Measurements from ENCODE around the gene UBE2S. TPM values are rescaled to one million over a fixed set of nuclear protein-coding genes. Genes with fewer than 3 reads are reported as not detected.

The UBE2S gene
- total and polyA plus RNA-seq, 2 of the 8 experiments (the other 6 are each of a cell fraction or from before 2014, with no cell fraction given), result 398 to 530 TPM

DNA sequence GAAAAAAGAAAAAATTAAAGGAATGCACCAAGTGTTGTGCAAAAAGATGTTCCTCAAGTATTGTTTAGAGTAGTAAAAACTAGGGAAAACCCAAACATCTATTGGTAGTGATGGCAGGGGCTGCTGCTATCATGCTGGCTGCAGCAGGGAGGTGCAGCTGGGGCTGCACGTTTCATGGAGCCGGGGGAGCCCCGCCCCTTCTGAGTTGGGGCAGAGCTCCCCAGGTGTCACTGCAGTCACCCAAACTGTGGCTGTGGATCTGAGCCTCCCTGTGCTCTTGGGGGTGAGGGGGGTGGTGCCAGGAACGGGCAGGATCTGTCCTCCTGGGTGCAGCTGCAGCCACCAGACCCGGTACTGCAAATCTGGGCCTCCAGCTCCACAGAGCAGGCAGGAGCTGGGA is 11.5 kb upstream of the UBE2S start:
- ChIA-PET CTCF (ENCODE audit: partially characterized antibody) (interaction anchor here (0.6 to 4.3 kb wide), 30 partner anchors 9 to 500 kb away, joined by 3 to 17 read pairs (median 5); partner anchors contain the start of gene SHISA7), POLR2A (ENCODE audit: partially characterized antibody) (interaction anchor here (0.9 to 34.6 kb wide), 5 partner anchors 10 to 70 kb away, joined by 3 to 874 read pairs (median 4); partner anchors contain the start of genes RPL28, TMEM238 and UBE2S)
- Histone ChIP-seq H3K23ac (ENCODE audit: insufficient read length) (no peak overlapping the region), H3K18ac (ENCODE audit: extremely low read depth, low read length) (no peak overlapping the region), H3K79me1 (ENCODE audit: low read depth, low read length) (no peaks in the 10 kb centered on the region), H4K8ac (ENCODE audit: extremely low read depth, insufficient read depth, low read length) (no peak overlapping the region), H3K23me2 (ENCODE audit: low read depth, low read length) (no peaks in the 10 kb centered on the region), H2BK12ac (ENCODE audit: low read depth, low read length) (no peak overlapping the region), H4K20me1 (replicated peaks in 1 of 2; ENCODE audit: control insufficient read depth in 1 of 2, insufficient read depth in 2 of 2, low read length in 2 of 2) (no peaks in the 10 kb centered on the region), H3K36me3 (ENCODE audit: control insufficient read depth in 2 of 4, insufficient read depth in 4 of 4, low read length in 3 of 4) (no peaks in the 10 kb centered on the region), H3K56ac (replicated peaks; ENCODE audit: insufficient read length, low read depth, low read length) (no peak overlapping the region), H2AK5ac (ENCODE audit: low read depth, low read length) (peak overlapping the region; percentile 65; the same call in 1 of the 2 replicates), H3K14ac (ENCODE audit: insufficient read length) (no peak overlapping the region), H4K91ac (replicated peaks; ENCODE audit: insufficient read length, low read length) (no peak overlapping the region), H2AFZ (ENCODE audit: low read length) (no peak overlapping the region), H3K9ac (replicated peaks in 1 of 4; ENCODE audit: extremely low read depth in 1 of 4, low read depth in 3 of 4, low read length in 3 of 4) (no peak overlapping the region), H3K4me3 (ENCODE audit: extremely low read depth in 1 of 4, insufficient read depth in 2 of 4, low read depth in 3 of 4, low read length in 4 of 4) (no peak overlapping the region), H2BK20ac (ENCODE audit: low read length) (no peak overlapping the region), H3K27me3 (replicated peaks in 1 of 4; ENCODE audit: control insufficient read depth in 3 of 4, extremely low read depth in 1 of 4, insufficient read depth in 3 of 4, low read length in 3 of 4) (peaks cover 0 to 9% (median 2%) of the 10 kb centered on the region in 4 experiments; a peak in 2 of 7 replicates), H3K4me1 (replicated peaks in 1 of 4; ENCODE audit: control insufficient read depth in 3 of 4, insufficient read depth in 4 of 4, low read length in 3 of 4) (peaks cover 0 to 2% (median 0%) of the 10 kb centered on the region in 4 experiments; a peak in 1 of 7 replicates), H2BK15ac (ENCODE audit: low read length) (no peak overlapping the region), H3K9me3 (ENCODE audit: insufficient read depth in 2 of 2, low read depth in 1 of 2, low read length in 1 of 2) (no peaks in the 10 kb centered on the region; a peak in 1 of 4 replicates), H3K27ac (ENCODE audit: low read depth, low read length) (no peak overlapping the region), H3K79me2 (ENCODE audit: control insufficient read depth in 1 of 2, insufficient read depth in 2 of 2, low read length in 2 of 2) (no peaks in the 10 kb centered on the region), H4K5ac (ENCODE audit: insufficient read length, low read depth, low read length) (no peak overlapping the region), H3K4ac (replicated peaks; ENCODE audit: insufficient read length, low read depth, low read length) (no peak overlapping the region), H2BK5ac (ENCODE audit: low read depth, low read length) (no peak overlapping the region), H3K4me2 (ENCODE audit: insufficient read depth in 1 of 2, low read depth in 2 of 2, low read length in 2 of 2) (no peak overlapping the region), H2BK120ac (replicated peaks; ENCODE audit: low read depth, low read length) (no peak overlapping the region)
- no peak for TF ChIP-seq SP2 (IDR thresholded peaks at IDR 0.05; ENCODE audit: low read length)
- FAIRE-seq, result no peak
- DNase-seq (ENCODE audit: low read depth in 1 of 2, low spot score in 2 of 2), result no peak
- WGBS, 2 experiments (ENCODE audit: extremely low coverage in 1 of 2, insufficient coverage in 1 of 2, insufficient read length in 1 of 2, insufficient replicate concordance in 2 of 2, low coverage in 1 of 2, low lambda C conversion rate in 2 of 2, missing lambda C conversion rate in 1 of 2), result 84% methylated on average over 5 of the region's 5 CpGs; no CpG with 5 or more reads in 1 of the 2 experiments

All from H1 (cell line).